ENCODE results near the gene EIF3F.

Gene EIF3F

DNA sequence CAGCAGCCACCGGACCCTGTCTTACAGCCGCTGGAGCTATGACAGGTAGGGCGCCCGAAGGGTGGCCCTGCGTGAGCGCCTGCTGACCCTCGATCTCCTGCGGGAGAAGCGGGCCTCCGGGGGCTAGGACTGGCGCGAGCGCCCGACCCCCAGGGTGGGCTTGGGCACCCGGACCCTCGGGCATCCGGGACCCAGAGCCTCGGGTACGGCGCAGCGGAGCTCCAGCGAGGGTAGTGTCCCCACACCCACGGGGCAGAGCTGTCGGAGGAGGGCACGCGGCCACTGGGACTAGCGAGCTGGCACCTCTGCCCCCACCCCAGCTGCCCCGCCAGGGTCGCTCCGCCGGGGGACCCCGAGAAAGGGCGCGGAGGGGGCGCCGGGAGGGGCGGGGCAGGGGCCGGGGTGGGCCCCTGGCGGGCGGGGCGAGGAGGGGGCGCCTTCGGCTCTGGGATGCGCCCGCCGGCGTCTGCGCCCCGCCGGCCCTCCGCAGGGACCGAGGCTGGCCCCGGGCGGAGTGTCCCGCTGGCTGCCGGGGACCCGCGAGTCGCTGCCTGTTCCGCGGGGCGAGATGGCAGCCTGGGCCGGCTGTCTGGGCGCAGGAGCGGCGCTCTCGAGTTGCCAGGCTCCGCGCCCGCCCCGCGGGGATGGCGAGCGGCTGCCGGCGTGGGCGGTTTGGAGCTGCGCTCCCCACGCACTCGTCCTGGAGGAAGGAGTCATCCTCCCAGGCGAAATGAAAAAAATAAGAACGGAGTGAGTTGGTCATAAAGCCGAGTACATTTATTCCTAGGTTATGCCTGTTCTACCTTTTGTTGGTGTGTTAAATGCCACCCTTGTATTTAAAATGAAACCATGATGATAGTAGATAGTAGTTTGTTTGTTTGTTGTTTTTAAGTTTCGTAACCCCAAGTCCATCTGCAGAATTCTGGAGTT is 32.4 kb downstream of the EIF3F start:
- DNase-seq (ENCODE audit: insufficient read length, low spot score) (no peak), FAIRE-seq (no peak)
- TF ChIP-seq, protein P1, sequence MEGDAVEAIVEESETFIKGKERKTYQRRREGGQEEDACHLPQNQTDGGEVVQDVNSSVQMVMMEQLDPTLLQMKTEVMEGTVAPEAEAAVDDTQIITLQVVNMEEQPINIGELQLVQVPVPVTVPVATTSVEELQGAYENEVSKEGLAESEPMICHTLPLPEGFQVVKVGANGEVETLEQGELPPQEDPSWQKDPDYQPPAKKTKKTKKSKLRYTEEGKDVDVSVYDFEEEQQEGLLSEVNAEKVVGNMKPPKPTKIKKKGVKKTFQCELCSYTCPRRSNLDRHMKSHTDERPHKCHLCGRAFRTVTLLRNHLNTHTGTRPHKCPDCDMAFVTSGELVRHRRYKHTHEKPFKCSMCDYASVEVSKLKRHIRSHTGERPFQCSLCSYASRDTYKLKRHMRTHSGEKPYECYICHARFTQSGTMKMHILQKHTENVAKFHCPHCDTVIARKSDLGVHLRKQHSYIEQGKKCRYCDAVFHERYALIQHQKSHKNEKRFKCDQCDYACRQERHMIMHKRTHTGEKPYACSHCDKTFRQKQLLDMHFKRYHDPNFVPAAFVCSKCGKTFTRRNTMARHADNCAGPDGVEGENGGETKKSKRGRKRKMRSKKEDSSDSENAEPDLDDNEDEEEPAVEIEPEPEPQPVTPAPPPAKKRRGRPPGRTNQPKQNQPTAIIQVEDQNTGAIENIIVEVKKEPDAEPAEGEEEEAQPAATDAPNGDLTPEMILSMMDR (IDR thresholded peaks at IDR 0.05; ENCODE audit: insufficient read depth, missing control alignments) = no peak

DNA sequence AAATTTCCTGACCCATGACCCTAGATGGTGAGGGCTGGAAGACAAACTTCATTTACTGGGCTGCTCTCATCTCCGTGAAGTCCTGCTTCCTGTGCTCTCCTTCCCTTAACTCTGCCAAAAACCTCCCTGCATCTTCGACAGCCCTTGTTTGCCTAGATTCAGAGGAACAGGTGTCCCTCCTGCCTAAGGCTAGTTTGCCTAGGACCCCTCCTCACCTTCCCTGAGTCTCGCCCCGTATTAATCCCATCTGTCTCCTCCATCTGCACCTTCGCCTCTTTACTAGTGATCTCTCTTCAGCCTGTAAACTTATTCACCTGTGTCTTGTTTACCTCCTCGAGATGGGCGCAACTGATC is 33.1 kb downstream of the EIF3F start:
- no peak for DNase-seq (ENCODE audit: insufficient read length, low spot score)
- TF ChIP-seq, protein P1 (IDR thresholded peaks at IDR 0.05; ENCODE audit: insufficient read depth, missing control alignments) = no peak

DNA sequence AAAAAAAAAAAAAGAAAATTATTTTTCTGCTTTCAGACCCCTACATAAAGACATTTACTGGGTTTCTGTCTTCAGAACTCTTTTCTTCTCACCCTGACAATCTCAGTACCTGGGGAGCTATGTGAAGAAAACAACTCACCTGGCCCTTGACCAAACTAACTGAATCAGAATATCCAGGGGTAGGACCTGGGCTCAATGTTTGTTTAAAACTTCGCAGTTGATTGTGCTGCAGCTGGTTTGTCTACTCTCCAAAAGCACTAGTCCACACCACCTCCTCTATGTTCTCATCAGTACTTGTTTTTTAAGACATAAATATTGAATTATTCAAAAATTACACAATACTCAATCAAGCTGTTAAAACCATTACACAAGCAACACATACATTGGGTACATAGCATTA is 34.8 kb downstream of the EIF3F start:
- TF ChIP-seq, protein P1 (IDR thresholded peaks at IDR 0.05; ENCODE audit: insufficient read depth, missing control alignments) = no peak
- no peak for FAIRE-seq

More for the DNA sequence above, 33.1 kb downstream of the EIF3F start:
- FAIRE-seq = no peak

DNA sequence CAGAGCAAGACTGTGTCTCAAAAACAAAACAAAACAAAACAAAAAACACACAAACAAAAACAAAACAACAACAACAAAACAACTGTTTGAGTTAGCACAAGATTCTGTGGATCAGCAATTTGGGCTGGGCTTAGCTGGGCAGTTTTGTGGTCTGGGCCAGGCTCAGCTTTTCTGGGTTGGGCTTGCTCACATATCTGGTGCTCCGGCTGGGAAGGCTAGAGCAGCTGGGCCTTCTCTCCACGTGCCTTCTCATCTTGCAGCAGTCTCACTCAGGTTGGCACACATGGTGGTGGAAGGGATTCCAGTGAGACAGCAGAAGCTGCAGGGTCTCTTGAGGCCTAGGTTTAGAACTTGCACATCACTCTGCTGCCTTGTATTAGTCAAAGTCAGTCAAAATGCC is 35.7 kb downstream of the EIF3F start:
- FAIRE-seq = no peak
- TF ChIP-seq, protein P1 (IDR thresholded peaks at IDR 0.05; ENCODE audit: insufficient read depth, missing control alignments) = no peak
- DNase-seq (ENCODE audit: insufficient read length, low spot score) = no peak

More for the DNA sequence above, 34.8 kb downstream of the EIF3F start:
- DNase-seq (ENCODE audit: insufficient read length, low spot score) = no peak

DNA sequence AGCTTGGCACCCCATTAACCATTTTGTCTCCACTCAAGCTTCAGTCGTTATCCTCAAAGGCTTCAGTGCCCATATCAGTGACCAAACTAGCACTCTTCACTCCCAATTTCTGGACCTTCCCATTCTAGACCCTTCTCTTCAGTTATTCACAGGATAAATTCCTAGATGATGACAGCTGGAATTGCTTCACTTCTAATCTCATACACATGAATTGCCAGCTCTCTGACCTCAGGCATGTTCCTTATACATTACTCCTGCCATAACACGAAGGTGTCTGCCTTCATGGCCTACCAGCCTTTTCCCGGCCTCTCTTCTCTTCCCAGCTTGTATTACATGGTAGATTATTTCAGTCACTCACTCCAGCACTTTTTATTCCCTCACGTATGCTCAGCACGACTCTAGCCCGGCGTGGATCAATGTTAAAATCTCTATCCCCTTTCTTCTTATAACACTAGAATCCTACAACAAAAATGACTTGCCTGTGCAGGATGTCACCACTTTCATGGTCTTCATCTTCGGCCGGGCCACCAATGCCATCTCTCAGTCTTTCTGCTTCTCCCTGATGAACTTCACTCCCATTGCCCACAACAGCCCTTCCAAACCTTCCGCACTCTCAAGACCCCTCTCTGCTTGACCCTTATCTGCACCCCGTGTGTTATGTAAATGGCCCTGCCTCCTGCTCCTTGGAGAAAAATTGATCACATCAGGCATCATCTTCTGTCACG is 36.9 kb downstream of the EIF3F start:
- DNase-seq (ENCODE audit: insufficient read length, low spot score) = no peak
- FAIRE-seq = no peak
- TF ChIP-seq, protein P1 (IDR thresholded peaks at IDR 0.05; ENCODE audit: insufficient read depth, missing control alignments) = no peak

DNA sequence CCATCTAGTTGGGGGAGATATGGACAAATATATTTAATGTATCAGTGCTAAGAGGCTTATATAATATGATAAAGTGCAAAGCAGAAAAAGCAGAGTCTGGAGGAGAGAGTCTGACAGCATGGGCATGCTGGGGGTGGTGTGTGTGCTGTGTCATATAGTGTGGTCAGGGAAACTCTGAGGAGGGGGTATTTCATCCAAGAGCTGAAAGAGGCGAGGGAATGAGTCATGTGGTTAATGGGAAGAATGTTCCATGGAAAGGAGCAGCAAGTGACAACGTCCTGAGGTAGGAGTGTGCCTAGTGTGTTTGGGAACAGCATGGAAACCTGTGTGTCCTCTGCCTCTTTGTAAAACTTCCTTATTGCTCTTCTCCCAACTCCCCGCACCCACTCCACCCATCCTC is 38.0 kb downstream of the EIF3F start:
- FAIRE-seq = no peak
- DNase-seq (ENCODE audit: insufficient read length, low spot score) = no peak
- TF ChIP-seq, protein P1 (IDR thresholded peaks at IDR 0.05; ENCODE audit: insufficient read depth, missing control alignments) = no peak

All from D721Med (cell line).